ENCODE measurements around the gene RFTN1.

The RFTN1 gene

GRCh38 chr3:16550305-16550675 is 36.8 kb upstream of the RFTN1 start:
- H3K4me2 ChIP-seq (ENCODE audit: low read length): peak overlapping the region; percentile 30

DNA sequence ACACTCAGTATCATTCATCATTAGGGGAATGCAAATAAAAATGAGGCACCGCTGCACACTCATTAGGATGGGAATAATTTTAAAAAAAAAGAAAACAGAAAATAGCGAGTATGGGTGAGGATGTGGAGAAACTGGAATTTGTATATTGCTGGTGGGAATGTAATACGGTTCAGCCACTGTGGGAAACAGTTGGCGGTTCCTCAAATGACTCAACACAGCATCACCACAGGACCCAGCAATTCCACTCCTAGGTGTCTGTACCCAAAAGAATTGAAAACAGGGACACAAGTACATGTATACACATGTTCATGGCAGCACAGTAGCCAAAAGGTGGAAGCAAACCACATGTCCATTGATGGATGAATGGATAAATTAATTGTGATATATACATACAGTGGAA is 35.2 kb upstream of the RFTN1 start:
- TF ChIP-seq, protein P1, sequence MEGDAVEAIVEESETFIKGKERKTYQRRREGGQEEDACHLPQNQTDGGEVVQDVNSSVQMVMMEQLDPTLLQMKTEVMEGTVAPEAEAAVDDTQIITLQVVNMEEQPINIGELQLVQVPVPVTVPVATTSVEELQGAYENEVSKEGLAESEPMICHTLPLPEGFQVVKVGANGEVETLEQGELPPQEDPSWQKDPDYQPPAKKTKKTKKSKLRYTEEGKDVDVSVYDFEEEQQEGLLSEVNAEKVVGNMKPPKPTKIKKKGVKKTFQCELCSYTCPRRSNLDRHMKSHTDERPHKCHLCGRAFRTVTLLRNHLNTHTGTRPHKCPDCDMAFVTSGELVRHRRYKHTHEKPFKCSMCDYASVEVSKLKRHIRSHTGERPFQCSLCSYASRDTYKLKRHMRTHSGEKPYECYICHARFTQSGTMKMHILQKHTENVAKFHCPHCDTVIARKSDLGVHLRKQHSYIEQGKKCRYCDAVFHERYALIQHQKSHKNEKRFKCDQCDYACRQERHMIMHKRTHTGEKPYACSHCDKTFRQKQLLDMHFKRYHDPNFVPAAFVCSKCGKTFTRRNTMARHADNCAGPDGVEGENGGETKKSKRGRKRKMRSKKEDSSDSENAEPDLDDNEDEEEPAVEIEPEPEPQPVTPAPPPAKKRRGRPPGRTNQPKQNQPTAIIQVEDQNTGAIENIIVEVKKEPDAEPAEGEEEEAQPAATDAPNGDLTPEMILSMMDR (IDR thresholded peaks at IDR 0.05; ENCODE audit: low read depth, low read length, poor library complexity, severe bottlenecking): no peak
- no peak for TF ChIP-seq EZH2phosphoT487 (IDR thresholded peaks at IDR 0.05; ENCODE audit: borderline replicate concordance, low read length)
- no peaks in the 10 kb centered on the region for H3F3A ChIP-seq (ENCODE audit: control insufficient read depth, insufficient read depth)
- H3K9me2 ChIP-seq (replicated peaks; ENCODE audit: control insufficient read depth, low read length): no peaks in the 10 kb centered on the region
- H4K20me1 ChIP-seq (ENCODE audit: control insufficient read depth, insufficient read depth, low read depth, low read length): no peaks in the 10 kb centered on the region
- H3K4me2 ChIP-seq (ENCODE audit: low read length): no peak overlapping the region
- no peak overlapping the region for H3K4me3 ChIP-seq (ENCODE audit: low read length)
- H3K9me3 ChIP-seq (ENCODE audit: control insufficient read depth, insufficient read depth, low read length): no peaks in the 10 kb centered on the region
- no peaks in the 10 kb centered on the region for H3K36me3 ChIP-seq (ENCODE audit: control insufficient read depth, low read length)
- peaks cover 14% of the 10 kb centered on the region for H3K4me1 ChIP-seq (ENCODE audit: control insufficient read depth, low read length)
- H3K27me3 ChIP-seq (ENCODE audit: control insufficient read depth, low read length): no peaks in the 10 kb centered on the region
- no peak overlapping the region for H3K27ac ChIP-seq (ENCODE audit: low read depth, low read length)
- no peaks in the 10 kb centered on the region for H3K79me2 ChIP-seq (ENCODE audit: control insufficient read depth, low read length)

More at GRCh38 chr3:16550305-16550675, 36.8 kb upstream of the RFTN1 start:
- no peaks in the 10 kb centered on the region for H3K36me3 ChIP-seq (ENCODE audit: control insufficient read depth, low read length)
- H3K79me2 ChIP-seq (ENCODE audit: control insufficient read depth, low read length): no peaks in the 10 kb centered on the region
- H4K20me1 ChIP-seq (ENCODE audit: control insufficient read depth, insufficient read depth, low read depth, low read length): no peaks in the 10 kb centered on the region
- no peak overlapping the region for H3K27ac ChIP-seq (ENCODE audit: low read depth, low read length)
- no peaks in the 10 kb centered on the region for H3K27me3 ChIP-seq (ENCODE audit: control insufficient read depth, low read length)
- TF ChIP-seq, protein P1 (IDR thresholded peaks at IDR 0.05; ENCODE audit: low read depth, low read length, poor library complexity, severe bottlenecking): no peak
- TF ChIP-seq EZH2phosphoT487 (IDR thresholded peaks at IDR 0.05; ENCODE audit: borderline replicate concordance, low read length): no peak
- no peak overlapping the region for H3K4me3 ChIP-seq (ENCODE audit: low read length)
- no peaks in the 10 kb centered on the region for H3F3A ChIP-seq (ENCODE audit: control insufficient read depth, insufficient read depth)
- H3K9me3 ChIP-seq (ENCODE audit: control insufficient read depth, insufficient read depth, low read length): no peaks in the 10 kb centered on the region
- peaks cover 14% of the 10 kb centered on the region for H3K4me1 ChIP-seq (ENCODE audit: control insufficient read depth, low read length)
- H3K9me2 ChIP-seq (replicated peaks; ENCODE audit: control insufficient read depth, low read length): no peaks in the 10 kb centered on the region

DNA sequence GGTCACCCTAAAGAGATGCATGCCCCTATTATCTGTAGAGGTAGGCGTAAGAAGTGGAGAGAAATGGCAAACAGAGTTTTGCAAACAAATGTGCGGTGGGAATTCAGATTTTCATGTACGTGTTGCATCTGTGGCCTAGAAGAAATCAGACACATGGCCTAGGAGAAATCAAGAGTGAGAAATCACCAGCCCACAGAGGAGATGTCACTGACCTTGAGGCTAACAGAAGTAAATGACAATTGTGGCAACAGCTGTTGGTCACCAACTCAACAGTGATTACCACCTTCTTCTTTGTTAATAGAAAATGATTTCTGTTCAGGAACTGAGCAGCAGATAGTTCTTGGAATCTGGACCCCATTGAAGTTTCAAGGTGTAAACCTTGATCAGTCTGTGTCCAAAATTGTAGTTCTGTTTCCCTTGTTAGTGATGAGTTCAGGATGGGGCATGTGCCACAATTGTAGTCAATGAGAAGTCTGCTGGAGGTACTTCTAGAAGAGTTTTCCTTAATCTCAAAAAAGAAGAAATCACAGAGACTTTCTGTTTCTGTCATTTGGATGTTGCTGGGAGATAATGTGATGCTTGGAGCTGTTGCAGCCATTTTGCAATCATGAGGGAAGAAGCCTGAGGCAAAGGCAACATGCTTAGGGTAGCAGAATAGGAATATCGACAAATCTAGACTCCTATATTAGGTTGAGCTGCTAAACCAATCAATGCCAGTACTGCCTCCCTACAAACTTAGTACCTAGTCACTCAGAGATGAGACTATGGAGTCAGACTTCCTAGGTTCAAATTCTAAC is 34.3 kb upstream of the RFTN1 start:
- TF ChIP-seq, protein P1 (IDR thresholded peaks at IDR 0.05; ENCODE audit: low read depth, low read length, poor library complexity, severe bottlenecking): no peak
- TF ChIP-seq EZH2phosphoT487 (IDR thresholded peaks at IDR 0.05; ENCODE audit: borderline replicate concordance, low read length): no peak
- Histone ChIP-seq H3K9me2 (replicated peaks; ENCODE audit: control insufficient read depth, low read length) (no peaks in the 10 kb centered on the region), H3F3A (ENCODE audit: control insufficient read depth, insufficient read depth) (no peaks in the 10 kb centered on the region), H4K20me1 (ENCODE audit: control insufficient read depth, insufficient read depth, low read depth, low read length) (no peaks in the 10 kb centered on the region), H3K27me3 (ENCODE audit: control insufficient read depth, low read length) (no peaks in the 10 kb centered on the region), H3K36me3 (ENCODE audit: control insufficient read depth, low read length) (no peaks in the 10 kb centered on the region), H3K4me2 (ENCODE audit: low read length) (no peak overlapping the region), H3K79me2 (ENCODE audit: control insufficient read depth, low read length) (no peaks in the 10 kb centered on the region), H3K9me3 (ENCODE audit: control insufficient read depth, insufficient read depth, low read length) (no peaks in the 10 kb centered on the region), H3K4me1 (ENCODE audit: control insufficient read depth, low read length) (peaks cover 14% of the 10 kb centered on the region), H3K27ac (ENCODE audit: low read depth, low read length) (no peak overlapping the region), H3K4me3 (ENCODE audit: low read length) (no peak overlapping the region)

Measured in DOHH2 (cell line).